Activated CD8-positive, alpha-beta memory T cell treated with anti-CD3 and anti-CD28 coated beads for 1 hour (primary cell): ENCODE data around the gene TMEM139.
A peak's percentile ranks its signal among the peaks of the same experiment; 100 is the strongest.
"Not testable (repeated sequence)": the region's sequence is repeated elsewhere in the genome, so short reads cannot be mapped to it uniquely, and the experiment has no call there.

Experiments used
- DNase-seq, 2 donors: peaks; one replicate each; pipeline ENCODE4 v3.0.0-alpha.2; 2020; ENCODE audit warnings: low read depth in 1 of 2; ENCODE audit errors: extremely low read depth in 1 of 2

The TMEM139 gene

GRCh38 chr7:143258831-143259230 is 25.9 kb upstream of the TMEM139 start:
- no peak for DNase-seq

- no peak for DNase-seq
Observed at GRCh38 chr7:143259765-143260164, 25.0 kb upstream of the TMEM139 start.

DNA sequence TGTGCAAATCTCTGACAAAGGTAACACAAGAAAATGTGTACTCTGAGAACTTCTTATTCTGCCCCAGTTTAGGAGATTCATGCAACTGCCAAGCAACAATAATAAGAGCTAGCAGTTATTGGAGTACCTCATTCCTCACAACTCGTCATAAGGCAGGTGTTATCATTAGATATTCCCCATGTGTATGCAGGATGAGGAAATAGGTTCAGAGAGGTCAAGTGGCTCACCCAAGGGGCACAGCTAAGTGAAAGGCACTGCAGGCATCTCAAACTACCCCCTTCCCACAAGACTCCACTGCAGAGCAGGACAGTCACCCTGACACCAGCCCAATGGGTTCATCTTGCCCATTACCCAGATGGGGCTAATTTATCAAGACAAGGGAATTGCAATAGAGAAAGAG is 22.9 kb upstream of the TMEM139 start:
- DNase-seq = no peak

- peak; percentile 39 to 66 for DNase-seq
Observed at GRCh38 chr7:143263266-143264195, 21.2 kb upstream of the TMEM139 start, which contains the start of gene GSTK1. GSTK1 (plus strand) TSS chr7:143263441; CDS start chr7:143263514, 73 bp downstream.

DNA sequence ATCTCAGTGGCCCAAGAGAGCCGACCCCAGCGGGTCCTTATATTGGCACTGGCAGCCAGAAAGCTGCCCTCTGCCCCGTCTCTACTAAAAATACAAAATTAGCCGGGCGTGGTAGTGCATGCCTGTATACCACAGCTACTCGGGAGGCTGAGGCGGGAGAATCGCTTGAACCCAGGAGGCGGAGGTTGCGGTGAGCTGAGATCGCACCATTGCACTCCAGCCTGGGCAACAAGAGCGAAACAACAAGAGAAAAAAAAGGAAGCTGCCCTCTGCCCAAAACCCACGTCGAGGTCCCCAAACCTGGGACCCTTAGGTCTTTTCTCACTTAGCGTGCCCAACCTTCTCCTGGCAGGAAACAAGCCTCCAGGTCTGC is 20.6 kb upstream of the TMEM139 start:
- not testable (repeated sequence) for DNase-seq

DNA sequence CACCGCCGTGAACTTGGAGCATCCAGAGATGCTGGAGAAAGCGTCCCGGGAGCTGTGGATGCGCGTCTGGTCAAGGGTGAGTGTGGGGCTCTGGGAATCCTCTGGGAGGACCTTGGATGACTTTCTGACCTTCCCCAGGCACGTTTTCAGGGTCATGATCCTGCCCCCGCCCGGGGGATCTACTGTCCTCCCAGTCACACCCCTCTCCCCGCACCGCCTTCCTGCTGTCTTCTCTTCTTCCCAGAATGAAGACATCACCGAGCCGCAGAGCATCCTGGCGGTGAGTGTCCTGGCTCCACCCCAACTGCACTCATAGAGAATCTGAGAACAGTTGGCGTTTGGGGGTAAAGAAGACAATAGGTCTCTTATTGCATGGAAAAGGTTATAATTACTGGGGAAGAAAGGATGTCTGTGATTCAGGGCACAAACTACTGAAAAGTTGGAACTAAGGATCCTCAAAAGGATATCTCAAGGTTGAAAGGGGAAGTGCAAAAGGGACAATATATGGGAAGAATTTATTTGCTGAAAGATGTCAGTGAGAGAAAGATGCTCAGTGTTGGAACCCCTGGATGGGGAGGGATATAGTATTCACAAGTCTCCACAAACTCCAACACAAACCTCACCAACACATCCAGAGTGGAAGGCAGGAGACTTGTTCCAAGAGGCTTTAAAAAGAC is 19.6 kb upstream of the TMEM139 start:
- DNase-seq = no peak

- no peak for DNase-seq
Observed at GRCh38 chr7:143269251-143269650, 15.5 kb upstream of the TMEM139 start.

DNA sequence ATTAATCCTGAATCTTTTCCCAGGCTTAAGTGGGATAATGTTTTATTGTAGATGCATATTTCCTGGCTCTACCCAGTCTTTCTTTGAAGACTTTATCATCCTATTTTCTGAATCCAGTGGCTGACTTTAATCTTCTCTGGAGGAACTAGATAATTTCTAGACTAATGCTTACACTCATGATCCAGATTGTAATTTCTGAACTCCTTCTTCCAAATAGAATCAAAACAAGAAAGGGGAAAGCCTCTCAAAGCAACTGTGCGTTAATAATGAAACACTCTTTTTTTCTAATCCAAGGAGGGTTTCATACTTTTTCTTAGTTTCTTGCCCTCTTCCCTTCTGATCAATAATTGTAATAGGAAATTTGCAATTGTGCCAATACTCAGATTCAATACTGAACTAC is 13.5 kb upstream of the TMEM139 start:
- no peak for DNase-seq

DNA sequence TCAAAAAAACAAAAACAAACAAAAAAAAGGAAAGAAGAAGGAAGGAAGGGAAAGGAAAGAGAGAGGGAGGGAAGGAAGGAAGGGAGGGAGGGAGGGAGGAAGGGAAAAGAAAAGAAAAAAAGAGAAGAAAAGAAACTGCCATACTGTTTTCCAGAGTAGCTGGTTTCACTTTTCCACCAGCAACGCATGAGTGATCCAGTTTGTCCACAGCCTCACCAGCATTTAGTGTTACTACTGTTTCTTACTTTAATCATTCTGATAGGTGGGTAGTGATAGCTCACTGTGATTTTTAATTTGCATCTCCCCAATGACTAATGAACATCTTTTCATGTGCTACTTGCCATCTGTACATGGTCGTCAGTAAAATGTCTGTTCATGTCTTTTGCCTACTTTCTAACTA is 11.9 kb upstream of the TMEM139 start:
- DNase-seq = no peak

DNA sequence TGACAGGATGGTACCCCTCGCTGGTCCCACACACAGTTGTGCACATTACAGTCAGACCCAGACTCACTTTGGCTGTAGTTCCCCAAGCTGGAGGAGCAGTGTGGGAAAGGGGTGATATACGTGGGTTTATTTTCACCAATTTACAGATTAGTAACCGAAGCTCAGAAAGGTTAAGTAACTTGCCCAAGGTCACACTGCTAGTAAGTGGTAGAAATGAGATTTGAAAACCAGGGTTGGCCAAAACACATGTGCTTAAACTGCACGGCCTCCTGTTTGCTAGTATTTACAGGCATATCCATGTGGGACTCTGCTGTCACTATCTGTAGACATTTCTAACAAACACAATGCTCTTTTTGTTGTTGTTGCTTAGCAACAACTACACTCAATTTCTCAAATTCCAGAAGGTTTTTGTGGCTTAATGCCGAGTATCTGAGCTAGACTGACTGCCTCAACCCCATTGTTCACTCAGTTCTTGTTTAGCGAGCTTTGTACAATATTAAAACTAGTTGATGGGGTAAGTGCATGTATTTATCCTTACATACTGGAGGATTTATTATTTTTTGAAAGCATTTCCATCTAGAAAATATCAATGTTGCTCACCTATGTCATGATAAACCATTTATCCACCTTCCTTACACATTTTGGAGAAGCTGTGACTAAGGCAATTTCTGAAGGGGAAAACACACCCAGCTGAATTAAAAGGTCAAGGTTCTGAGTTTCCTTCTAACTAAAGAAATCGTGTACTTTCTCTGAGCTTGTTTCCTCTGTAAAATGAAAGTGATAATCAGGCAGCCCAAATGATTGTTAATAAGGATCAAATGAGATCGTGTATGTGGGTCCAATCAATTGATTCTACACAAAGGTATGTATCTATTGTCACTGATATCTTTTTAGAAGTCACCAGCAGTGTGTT is 5.3 kb upstream of the TMEM139 start:
- DNase-seq = no peak

- no peak for DNase-seq
Observed at GRCh38 chr7:143280160-143280559, 4.6 kb upstream of the TMEM139 start.

DNA sequence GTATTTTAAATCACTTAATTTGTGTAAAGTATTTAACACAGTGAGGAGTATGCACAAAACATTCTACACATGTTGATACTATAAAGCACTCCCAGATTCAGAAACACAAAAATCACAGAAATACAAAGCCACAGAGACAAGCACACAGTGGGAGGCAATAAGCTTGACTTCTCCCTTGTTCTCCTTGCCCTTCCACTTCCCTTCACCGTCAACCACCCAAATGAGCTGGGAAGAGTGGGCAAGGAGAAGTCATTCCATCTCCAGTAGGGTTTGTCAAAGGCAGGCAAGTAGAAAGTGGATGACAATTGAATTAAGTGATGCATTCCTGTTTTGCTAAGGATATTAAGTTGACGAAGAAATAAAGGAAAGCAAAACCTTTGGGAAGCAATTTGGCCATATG is 4.2 kb upstream of the TMEM139 start:
- no peak for DNase-seq

DNA sequence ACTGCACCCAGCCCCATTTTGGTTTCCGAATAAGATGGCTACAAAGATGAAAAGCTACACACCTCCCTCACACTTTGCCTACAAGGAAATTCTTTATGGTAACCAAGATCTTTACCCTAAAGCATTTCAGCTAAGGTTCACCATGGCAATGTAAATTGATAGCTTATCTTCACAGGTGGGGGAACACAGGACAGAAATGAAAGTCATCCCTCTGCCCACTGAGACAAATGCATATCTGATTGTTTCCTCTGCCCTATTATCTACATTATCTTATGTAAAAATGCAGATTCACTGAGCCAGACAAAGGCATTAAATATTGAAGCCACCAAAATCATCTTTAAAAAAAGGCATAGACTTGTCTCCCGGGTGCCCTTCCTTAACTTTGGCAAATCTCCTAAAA is 3.2 kb upstream of the TMEM139 start:
- DNase-seq = no peak

DNA sequence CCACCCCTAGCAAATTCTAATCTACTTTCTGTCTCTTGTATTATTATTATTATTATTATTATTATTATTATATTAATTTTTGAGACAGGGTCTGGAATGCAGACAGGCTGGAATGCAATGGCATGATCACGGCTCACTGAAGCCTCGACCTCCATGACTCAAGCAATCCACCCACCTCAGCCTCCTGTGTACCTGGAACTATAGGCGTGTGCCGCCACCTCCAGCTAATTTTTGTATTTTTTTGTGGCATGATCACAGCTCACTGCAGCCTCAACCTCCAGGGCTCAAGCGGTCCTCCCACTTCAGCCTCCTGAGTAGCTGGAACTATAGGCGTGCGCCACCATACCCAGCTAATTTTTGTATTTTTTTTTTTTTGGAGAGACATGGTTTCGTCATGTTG is 2.6 kb upstream of the TMEM139 start:
- no peak for DNase-seq

DNA sequence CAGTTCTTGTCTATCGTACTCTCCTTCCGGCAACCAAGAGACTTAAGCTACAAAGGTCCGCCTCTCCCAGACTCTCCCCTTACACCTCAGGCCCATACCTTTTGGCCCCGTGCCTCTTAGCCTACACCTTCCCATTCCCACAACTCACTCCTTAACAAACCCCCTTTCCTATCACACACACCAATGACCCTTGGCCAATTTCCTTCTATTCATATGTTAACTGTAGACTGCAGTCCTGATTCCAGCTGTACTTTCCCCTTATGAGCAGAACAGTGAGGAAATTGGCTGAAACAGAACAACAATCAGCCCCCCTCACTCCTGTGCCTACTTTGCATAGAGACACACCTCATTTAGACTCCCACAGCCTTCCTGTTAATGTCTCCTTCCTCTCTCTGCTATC is 1.4 kb upstream of the TMEM139 start:
- no peak for DNase-seq

DNA sequence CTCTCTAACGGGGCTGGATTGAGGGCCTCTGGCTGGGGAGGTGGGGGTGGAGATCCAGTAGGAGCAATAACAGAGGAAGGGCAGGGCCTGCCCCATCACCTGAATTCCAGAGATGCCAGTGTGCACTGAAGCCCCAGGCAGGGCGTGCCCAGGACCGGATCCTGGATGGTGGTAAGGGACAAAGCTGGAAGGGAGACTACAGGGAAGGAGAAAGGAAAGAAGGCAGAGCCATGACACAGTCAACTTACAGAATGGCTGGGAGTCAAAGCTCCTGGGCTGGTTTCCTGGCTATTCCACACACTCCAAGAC is 666 bp downstream of the TMEM139 start:
- no peak for DNase-seq

DNA sequence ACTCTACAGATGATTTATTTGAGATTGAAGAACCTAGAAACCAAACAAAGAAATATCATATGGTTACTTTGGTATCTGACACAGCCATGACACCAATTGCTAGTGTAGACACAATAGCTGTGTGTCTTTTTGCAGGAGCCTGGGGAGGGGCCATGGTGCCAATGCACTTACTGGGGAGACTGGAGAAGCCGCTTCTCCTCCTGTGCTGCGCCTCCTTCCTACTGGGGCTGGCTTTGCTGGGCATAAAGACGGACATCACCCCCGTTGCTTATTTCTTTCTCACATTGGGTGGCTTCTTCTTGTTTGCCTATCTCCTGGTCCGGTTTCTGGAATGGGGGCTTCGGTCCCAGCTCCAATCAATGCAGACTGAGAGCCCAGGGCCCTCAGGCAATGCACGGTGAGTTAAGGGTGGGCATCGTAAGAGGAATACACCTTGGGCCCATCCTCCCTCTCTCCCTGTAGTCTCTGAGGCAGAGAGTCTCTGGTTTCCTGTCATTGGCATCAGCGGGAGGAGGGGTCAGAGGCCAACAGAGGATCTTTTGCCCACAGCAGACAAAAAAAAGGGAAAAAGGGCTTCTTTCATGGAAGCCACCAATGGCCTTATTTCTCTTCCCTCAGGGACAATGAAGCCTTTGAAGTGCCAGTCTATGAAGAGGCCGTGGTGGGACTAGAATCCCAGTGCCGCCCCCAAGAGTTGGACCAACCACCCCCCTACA is 1.2 kb downstream of the TMEM139 start:
- DNase-seq = no peak

DNA sequence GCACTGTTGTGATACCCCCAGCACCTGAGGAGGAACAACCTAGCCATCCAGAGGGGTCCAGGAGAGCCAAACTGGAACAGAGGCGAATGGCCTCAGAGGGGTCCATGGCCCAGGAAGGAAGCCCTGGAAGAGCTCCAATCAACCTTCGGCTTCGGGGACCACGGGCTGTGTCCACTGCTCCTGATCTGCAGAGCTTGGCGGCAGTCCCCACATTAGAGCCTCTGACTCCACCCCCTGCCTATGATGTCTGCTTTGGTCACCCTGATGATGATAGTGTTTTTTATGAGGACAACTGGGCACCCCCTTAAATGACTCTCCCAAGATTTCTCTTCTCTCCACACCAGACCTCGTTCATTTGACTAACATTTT is 1.7 kb downstream of the TMEM139 start:
- no peak for DNase-seq

DNA sequence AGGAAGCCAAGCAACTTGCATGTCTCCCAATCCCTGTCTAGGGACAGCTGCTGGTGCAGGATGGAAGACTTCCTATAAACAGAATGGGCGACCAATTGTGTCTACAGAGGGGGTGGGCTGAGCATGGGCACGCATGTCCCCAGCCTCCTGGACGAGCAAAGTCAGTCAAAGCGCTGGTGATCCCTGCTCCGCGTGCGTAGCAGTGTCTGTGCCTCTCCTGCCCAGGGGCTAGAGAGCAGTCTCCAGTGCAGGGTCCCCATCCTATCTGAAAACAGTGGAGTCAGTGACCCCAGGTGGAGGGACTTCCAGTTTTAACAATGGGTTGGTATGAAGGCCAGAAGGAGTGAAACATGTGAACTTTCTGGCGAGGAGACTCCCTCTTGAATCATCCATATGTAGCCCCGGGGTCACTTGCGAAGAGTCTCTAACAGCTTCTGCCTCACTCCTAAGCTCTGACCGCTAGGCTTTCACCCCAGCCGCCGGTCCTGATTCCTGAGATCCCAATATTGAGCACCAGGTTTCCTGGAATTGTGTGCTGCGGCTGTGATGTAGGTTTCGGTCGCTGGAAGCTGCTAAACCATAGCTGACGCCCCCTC is 2.7 kb downstream of the TMEM139 start:
- no peak for DNase-seq
